ENCODE measurements around the gene RGS8.

DNA sequence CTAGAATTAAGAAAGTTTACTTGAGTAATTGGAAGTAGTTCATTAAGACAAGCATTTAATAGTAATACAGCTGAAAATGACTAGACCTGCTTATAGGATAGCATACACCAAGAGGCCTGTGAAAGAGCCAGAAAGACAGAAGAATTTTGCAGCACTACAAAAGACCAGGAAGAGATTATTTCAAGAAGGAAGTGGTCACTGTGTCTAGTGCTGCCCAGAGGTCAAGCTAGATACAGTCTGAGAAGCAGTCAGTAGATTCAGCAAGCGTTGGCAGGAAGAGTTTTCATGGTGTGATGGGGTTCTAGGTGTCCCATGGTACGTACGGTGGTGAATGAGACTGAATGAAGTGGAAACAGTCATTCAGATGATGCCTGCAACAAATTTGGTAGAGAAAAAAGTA, 31.5 kb downstream of the RGS8 start:
- TF ChIP-seq CTCF (IDR thresholded peaks at IDR 0.05) (no peak), HDAC2 (IDR thresholded peaks at IDR 0.05) (no peak), POLR2A (IDR thresholded peaks at IDR 0.05; ENCODE audit: low read length) (no peak), SREBF2 (IDR thresholded peaks at IDR 0.05) (no peak), RAD21 (conservative IDR thresholded peaks at IDR 0.05 in 1 of 2, IDR thresholded peaks at IDR 0.05 in 1 of 2) (no peak), JUNB (IDR thresholded peaks at IDR 0.05) (no peak), TFCP2L1 (CRISPR knock-in tag; IDR thresholded peaks at IDR 0.05) (no peak), EP300 (IDR thresholded peaks at IDR 0.05) (no peak), CHD2 (IDR thresholded peaks at IDR 0.05; ENCODE audit: low read length, partially characterized antibody) (no peak), REST (IDR thresholded peaks at IDR 0.05) (no peak), MAFK (IDR thresholded peaks at IDR 0.05; ENCODE audit: partially characterized antibody) (no peak), RCOR1 (IDR thresholded peaks at IDR 0.05; ENCODE audit: low read depth, low read length) (no peak)
- TF ChIP-seq, protein P1, sequence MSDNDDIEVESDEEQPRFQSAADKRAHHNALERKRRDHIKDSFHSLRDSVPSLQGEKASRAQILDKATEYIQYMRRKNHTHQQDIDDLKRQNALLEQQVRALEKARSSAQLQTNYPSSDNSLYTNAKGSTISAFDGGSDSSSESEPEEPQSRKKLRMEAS (IDR thresholded peaks at IDR 0.05) = no peak
